Ishikawa (cell line): ENCODE results near the gene PCSK2.

ENCODE experiments used
- CEBPB ChIP-seq: IDR thresholded peaks from 2 replicates; pipeline ENCODE4 v1.6.1; 2012
- CREB1 ChIP-seq: IDR thresholded peaks from 2 replicates; pipeline ENCODE4 v1.6.1; 2012; ENCODE audit warnings: low read depth
- EGR1 ChIP-seq: IDR thresholded peaks from 2 replicates; pipeline ENCODE4 v1.6.1; 2012
- EP300 ChIP-seq: IDR thresholded peaks from 2 replicates; pipeline ENCODE4 v1.6.1; 2012; ENCODE audit warnings: borderline replicate concordance
- FOXM1 ChIP-seq: IDR thresholded peaks from 2 replicates; pipeline ENCODE4 v1.6.1; 2012; ENCODE audit warnings: low read depth, borderline replicate concordance
- NFIC ChIP-seq: IDR thresholded peaks from 2 replicates; pipeline ENCODE4 v1.6.1; 2012
- RAD21 ChIP-seq: IDR thresholded peaks from 2 replicates; pipeline ENCODE4 v1.6.1; 2012; ENCODE audit warnings: low read depth
- TAF1 ChIP-seq: IDR thresholded peaks from 2 replicates; pipeline ENCODE4 v1.6.1; 2012; ENCODE audit warnings: low read depth, mild to moderate bottlenecking
- TCF12 ChIP-seq: IDR thresholded peaks from 2 replicates; pipeline ENCODE4 v1.6.1; 2012; ENCODE audit warnings: low read depth
- TEAD4 ChIP-seq: IDR thresholded peaks from 2 replicates; pipeline ENCODE4 v1.6.1; 2012
- USF1 ChIP-seq: IDR thresholded peaks from 2 replicates; pipeline ENCODE4 v1.6.1; 2012
- YY1 ChIP-seq: IDR thresholded peaks from 2 replicates; pipeline ENCODE4 v1.6.1; 2012; ENCODE audit warnings: low read depth
- ZBTB7A ChIP-seq: IDR thresholded peaks from 2 replicates; pipeline ENCODE4 v1.6.1; 2012; ENCODE audit warnings: low read depth
- TF ChIP-seq, protein P1 (sequence below): IDR thresholded peaks from 2 replicates; pipeline ENCODE4 v1.6.1; 2012; ENCODE audit warnings: low read depth, mild to moderate bottlenecking
- TF ChIP-seq, protein P2 (sequence below): IDR thresholded peaks from 2 replicates; pipeline ENCODE4 v1.6.1; 2012

PCSK2 gene

GRCh38 chr20:17380801-17381200 is 154.0 kb downstream of the PCSK2 start:
- TF ChIP-seq EP300: no peak
- TF ChIP-seq, protein P1, sequence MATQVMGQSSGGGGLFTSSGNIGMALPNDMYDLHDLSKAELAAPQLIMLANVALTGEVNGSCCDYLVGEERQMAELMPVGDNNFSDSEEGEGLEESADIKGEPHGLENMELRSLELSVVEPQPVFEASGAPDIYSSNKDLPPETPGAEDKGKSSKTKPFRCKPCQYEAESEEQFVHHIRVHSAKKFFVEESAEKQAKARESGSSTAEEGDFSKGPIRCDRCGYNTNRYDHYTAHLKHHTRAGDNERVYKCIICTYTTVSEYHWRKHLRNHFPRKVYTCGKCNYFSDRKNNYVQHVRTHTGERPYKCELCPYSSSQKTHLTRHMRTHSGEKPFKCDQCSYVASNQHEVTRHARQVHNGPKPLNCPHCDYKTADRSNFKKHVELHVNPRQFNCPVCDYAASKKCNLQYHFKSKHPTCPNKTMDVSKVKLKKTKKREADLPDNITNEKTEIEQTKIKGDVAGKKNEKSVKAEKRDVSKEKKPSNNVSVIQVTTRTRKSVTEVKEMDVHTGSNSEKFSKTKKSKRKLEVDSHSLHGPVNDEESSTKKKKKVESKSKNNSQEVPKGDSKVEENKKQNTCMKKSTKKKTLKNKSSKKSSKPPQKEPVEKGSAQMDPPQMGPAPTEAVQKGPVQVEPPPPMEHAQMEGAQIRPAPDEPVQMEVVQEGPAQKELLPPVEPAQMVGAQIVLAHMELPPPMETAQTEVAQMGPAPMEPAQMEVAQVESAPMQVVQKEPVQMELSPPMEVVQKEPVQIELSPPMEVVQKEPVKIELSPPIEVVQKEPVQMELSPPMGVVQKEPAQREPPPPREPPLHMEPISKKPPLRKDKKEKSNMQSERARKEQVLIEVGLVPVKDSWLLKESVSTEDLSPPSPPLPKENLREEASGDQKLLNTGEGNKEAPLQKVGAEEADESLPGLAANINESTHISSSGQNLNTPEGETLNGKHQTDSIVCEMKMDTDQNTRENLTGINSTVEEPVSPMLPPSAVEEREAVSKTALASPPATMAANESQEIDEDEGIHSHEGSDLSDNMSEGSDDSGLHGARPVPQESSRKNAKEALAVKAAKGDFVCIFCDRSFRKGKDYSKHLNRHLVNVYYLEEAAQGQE: no peak
- no peak for TF ChIP-seq TAF1
- no peak for TF ChIP-seq CEBPB
- no peak for TF ChIP-seq YY1
- TF ChIP-seq USF1: no peak
- no peak for TF ChIP-seq EGR1
- no peak for TF ChIP-seq RAD21
- no peak for TF ChIP-seq TEAD4

GRCh38 chr20:17381724-17382123 is 154.9 kb downstream of the PCSK2 start:
- no peak for TF ChIP-seq TCF12
- no peak for TF ChIP-seq USF1
- TF ChIP-seq, protein P1: no peak
- no peak for TF ChIP-seq ZBTB7A
- TF ChIP-seq EGR1: no peak
- no peak for TF ChIP-seq RAD21
- TF ChIP-seq NFIC: no peak
- no peak for TF ChIP-seq TAF1
- no peak for TF ChIP-seq TEAD4
- TF ChIP-seq CEBPB: no peak
- TF ChIP-seq EP300: no peak
- TF ChIP-seq, protein P2, sequence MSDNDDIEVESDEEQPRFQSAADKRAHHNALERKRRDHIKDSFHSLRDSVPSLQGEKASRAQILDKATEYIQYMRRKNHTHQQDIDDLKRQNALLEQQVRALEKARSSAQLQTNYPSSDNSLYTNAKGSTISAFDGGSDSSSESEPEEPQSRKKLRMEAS: no peak
- no peak for TF ChIP-seq YY1
- TF ChIP-seq FOXM1: no peak
- TF ChIP-seq CREB1: no peak

GRCh38 chr20:17385798-17386197 is 159.0 kb downstream of the PCSK2 start:
- TF ChIP-seq TCF12 (no peak), CEBPB (no peak), NFIC (no peak), RAD21 (no peak), EGR1 (no peak), FOXM1 (no peak), TEAD4 (no peak), TAF1 (no peak), ZBTB7A (no peak), EP300 (no peak), YY1 (no peak), USF1 (no peak)
- TF ChIP-seq, protein P2: no peak

GRCh38 chr20:17390655-17391054 is 163.8 kb downstream of the PCSK2 start:
- TF ChIP-seq EGR1: no peak
- TF ChIP-seq FOXM1: no peak
- TF ChIP-seq CREB1: no peak
- TF ChIP-seq YY1: no peak
- no peak for TF ChIP-seq EP300
- TF ChIP-seq, protein P2: no peak
- no peak for TF ChIP-seq RAD21
- no peak for TF ChIP-seq CEBPB

DNA sequence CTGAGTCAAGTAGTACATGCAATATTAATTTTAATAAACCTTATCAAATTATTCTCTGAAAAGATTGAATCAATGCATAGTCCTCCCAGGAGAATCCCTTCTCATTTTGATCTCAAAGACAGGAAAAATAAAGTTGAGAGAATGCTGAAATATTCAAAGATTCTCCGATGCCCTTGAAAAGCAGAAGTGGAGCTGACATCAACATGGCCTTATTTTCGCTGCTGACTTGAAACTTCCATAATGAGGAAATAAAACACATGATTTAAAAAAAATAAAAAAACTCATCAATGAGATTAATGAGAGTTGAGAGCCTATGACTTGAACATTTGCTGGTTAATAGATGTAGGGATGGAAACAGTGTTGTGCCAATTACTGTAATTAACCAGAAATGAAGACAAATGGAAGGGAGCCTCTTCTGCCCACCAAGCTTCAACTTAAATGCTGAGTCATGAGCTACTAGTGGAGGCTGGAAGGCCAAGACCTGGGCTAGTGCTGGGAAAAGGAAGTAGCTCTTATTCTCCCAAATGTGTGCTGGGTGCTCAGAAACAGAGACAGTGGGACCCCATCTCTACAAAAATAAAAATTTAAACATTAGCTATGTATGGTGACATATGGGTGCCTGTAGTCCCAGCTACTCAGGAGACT is 164.4 kb downstream of the PCSK2 start:
- TF ChIP-seq CREB1 (no peak), TAF1 (no peak), NFIC (no peak), ZBTB7A (no peak), FOXM1 (no peak), EGR1 (no peak), CEBPB (no peak), RAD21 (no peak), TEAD4 (no peak), EP300 (no peak), TCF12 (no peak), USF1 (no peak), YY1 (no peak)
- TF ChIP-seq, protein P1: no peak
- TF ChIP-seq, protein P2: no peak
